Measurements from ENCODE around the gene SH2D4B.

SH2D4B gene

GRCh38 chr10:80515511-80515910, 22.2 kb upstream of the SH2D4B start:
- TF ChIP-seq, protein P1, sequence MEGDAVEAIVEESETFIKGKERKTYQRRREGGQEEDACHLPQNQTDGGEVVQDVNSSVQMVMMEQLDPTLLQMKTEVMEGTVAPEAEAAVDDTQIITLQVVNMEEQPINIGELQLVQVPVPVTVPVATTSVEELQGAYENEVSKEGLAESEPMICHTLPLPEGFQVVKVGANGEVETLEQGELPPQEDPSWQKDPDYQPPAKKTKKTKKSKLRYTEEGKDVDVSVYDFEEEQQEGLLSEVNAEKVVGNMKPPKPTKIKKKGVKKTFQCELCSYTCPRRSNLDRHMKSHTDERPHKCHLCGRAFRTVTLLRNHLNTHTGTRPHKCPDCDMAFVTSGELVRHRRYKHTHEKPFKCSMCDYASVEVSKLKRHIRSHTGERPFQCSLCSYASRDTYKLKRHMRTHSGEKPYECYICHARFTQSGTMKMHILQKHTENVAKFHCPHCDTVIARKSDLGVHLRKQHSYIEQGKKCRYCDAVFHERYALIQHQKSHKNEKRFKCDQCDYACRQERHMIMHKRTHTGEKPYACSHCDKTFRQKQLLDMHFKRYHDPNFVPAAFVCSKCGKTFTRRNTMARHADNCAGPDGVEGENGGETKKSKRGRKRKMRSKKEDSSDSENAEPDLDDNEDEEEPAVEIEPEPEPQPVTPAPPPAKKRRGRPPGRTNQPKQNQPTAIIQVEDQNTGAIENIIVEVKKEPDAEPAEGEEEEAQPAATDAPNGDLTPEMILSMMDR (IDR thresholded peaks at IDR 0.05; ENCODE audit: low read length, missing control alignments), result no peak
- no peak overlapping the region for H3K4me3 ChIP-seq (replicated peaks; ENCODE audit: low read depth, low read length)
- DNase-seq (ENCODE audit: low read depth), result no peak

DNA sequence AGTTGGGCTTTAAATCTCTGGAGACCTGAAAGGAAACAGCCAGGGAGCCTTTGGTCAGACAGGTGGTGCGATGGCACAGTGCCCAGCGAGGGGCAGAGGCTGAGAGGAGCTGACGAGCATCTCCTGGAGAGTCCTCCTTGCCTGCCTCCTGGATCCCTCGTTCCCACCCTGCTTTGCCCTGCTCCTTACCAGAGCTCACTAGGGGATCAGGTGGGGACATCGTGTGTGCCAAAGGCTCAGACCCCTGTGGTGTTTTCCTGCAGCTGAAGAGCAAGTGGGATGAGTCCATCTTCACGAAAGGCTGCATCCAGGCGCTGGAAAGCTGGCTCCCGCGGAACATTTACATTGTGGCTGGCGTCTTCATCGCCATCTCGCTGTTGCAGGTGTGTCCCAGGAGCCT, 21.8 kb upstream of the SH2D4B start:
- H3K4me3 ChIP-seq (replicated peaks; ENCODE audit: low read depth, low read length), result no peak overlapping the region
- DNase-seq (ENCODE audit: low read depth), result no peak
- TF ChIP-seq, protein P1 (IDR thresholded peaks at IDR 0.05; ENCODE audit: low read length, missing control alignments), result no peak

DNA sequence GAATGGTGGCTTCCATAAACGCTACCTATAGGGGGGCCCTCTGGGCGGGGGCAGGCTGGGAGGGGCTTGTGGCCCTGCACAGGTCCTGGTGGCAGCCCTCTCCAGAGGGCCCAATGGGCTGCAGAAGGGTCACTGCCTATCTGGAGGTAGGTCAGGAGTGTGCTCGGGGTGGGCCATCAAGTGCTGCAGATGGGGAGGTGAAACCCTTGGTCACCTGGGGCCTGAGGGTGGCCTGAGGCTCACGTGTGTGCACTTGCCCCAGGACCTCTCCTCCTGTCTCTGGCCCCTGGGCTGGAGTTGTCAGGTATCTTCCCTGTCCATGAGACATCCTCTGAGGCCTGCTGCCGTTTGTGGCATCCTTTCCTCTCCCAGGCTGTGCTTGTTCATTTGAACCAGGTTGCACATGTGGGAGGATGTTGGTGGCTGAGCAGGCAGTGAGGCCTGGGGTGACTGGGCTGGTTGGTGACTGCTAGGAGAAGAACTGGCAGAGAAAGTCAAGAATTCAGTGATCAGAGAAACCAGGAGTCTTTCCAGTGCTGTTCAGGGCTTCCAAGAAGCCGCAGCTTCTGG, 21.1 kb upstream of the SH2D4B start:
- TF ChIP-seq, protein P1 (IDR thresholded peaks at IDR 0.05; ENCODE audit: low read length, missing control alignments), result no peak
- DNase-seq (ENCODE audit: low read depth), result no peak
- H3K4me3 ChIP-seq (replicated peaks; ENCODE audit: low read depth, low read length), result no peak overlapping the region

GRCh38 chr10:80517416-80518142, 20.1 kb upstream of the SH2D4B start:
- H3K4me3 ChIP-seq (replicated peaks; ENCODE audit: low read depth, low read length), result no peak overlapping the region
- TF ChIP-seq, protein P1 (IDR thresholded peaks at IDR 0.05; ENCODE audit: low read length, missing control alignments), result no peak

DNA sequence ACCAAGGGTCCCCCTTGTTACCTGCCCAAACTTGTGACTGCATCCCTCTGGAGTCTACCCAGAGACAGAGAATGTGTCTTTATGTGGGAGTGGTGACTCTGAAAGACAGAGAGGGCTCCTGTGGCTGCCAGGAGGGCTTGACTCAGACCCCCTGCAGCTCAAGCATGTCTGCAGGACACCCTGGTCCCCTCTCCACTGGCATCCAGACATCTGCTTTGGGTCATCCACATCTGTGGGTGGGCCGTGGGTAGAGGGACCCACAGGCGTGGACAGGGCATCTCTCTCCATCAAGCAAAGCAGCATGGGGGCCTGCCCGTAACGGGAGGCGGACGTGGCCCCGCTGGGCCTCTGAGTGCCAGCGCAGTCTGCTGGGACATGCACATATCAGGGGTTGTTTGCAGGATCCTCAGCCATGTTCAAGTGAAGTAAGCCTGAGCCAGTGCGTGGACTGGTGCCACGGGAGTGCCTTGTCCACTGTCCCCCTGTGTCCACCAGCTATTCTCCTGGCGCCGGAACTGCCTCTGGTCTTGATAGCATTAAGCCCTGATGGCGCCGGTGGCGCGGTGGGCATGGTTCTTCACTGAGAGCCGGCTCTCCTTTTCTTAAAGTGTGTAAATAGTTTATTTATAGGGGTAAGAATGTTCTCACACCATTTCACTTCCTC, 19.4 kb upstream of the SH2D4B start:
- TF ChIP-seq, protein P1 (IDR thresholded peaks at IDR 0.05; ENCODE audit: low read length, missing control alignments), result no peak
- no peak overlapping the region for H3K4me3 ChIP-seq (replicated peaks; ENCODE audit: low read depth, low read length)
- DNase-seq (ENCODE audit: low read depth), result no peak

More at GRCh38 chr10:80517416-80518142, 20.1 kb upstream of the SH2D4B start:
- DNase-seq (ENCODE audit: low read depth), result no peak

- no peak for DNase-seq (ENCODE audit: low read depth)
- TF ChIP-seq, protein P1 (IDR thresholded peaks at IDR 0.05; ENCODE audit: low read length, missing control alignments), result no peak
Observed at GRCh38 chr10:80518807-80519360, 18.8 kb upstream of the SH2D4B start.

More at GRCh38 chr10:80518807-80519360, 18.8 kb upstream of the SH2D4B start:
- H3K4me3 ChIP-seq (replicated peaks; ENCODE audit: low read depth, low read length), result no peak overlapping the region
